CD4-positive, CD25-positive, alpha-beta regulatory T cell (primary cell): ENCODE results near the gene BSN. TPM values are rescaled to one million over a fixed set of nuclear protein-coding genes. Genes with fewer than 3 reads are reported as not detected.

ENCODE experiments used
- ATAC-seq, 2 donors: fragments of 150-1000 bp; cut with Tn5 transposase; one replicate each; pipeline ENCODE4 v1.10.0; 2021; ENCODE audit warnings: low read depth in 2 of 2, moderate number of reproducible peaks in 2 of 2, moderate library complexity in 1 of 2
- DNase-seq, 3 donors: peaks; one replicate each; pipeline versions ENCODE4 v3.0.0 to v3.0.0-alpha.2; 2012 to 2022; ENCODE audit warnings: mixed read lengths in 1 of 3
- H3K27ac ChIP-seq: one replicate; pipeline ENCODE4 v1.7.0; 2013; ENCODE audit warnings: mild to moderate bottlenecking, low read length; ENCODE audit not compliant: insufficient read depth, poor library complexity, severe bottlenecking
- H3K27me3 ChIP-seq: one replicate; pipeline ENCODE4 v1.7.0; 2013; ENCODE audit warnings: low read length; ENCODE audit not compliant: control insufficient read depth, insufficient read depth
- H3K36me3 ChIP-seq: one replicate; pipeline ENCODE4 v1.7.0; 2013; ENCODE audit warnings: mild to moderate bottlenecking, low read length, moderate library complexity; ENCODE audit not compliant: control insufficient read depth, insufficient read depth
- H3K4me1 ChIP-seq: 2 replicates; pipeline ENCODE4 v1.7.0; 2013; ENCODE audit warnings: mild to moderate bottlenecking, low read length; ENCODE audit not compliant: insufficient read depth, control insufficient read depth, poor library complexity, severe bottlenecking
- H3K4me3 ChIP-seq: one replicate; pipeline ENCODE4 v1.7.0; 2013; ENCODE audit warnings: low read depth, mild to moderate bottlenecking, low read length, moderate library complexity
- H3K9me3 ChIP-seq, 2 experiments: 1 replicate in 1 of 2; 2 replicates in 1 of 2; pipeline ENCODE4 v1.7.0; 2013; ENCODE audit warnings: low read length in 2 of 2, mild to moderate bottlenecking in 1 of 2, moderate library complexity in 1 of 2; ENCODE audit not compliant: control insufficient read depth in 2 of 2
- H3K27ac Mint-ChIP-seq, 3 donors: one replicate each; pipeline ENCODE4 v1.8.0; 2020 to 2022; ENCODE audit warnings: mild to moderate bottlenecking in 3 of 3, mixed read lengths in 3 of 3, moderate library complexity in 2 of 3
- H3K27me3 Mint-ChIP-seq: one replicate; pipeline ENCODE4 v1.8.0; 2022; ENCODE audit warnings: mild to moderate bottlenecking, mixed read lengths
- H3K36me3 Mint-ChIP-seq: one replicate; pipeline ENCODE4 v1.8.0; 2020; ENCODE audit warnings: mixed read lengths
- H3K4me1 Mint-ChIP-seq, 4 donors: one replicate each; pipeline ENCODE4 v1.8.0; 2020 to 2022; ENCODE audit warnings: mixed read lengths in 4 of 4, mild to moderate bottlenecking in 1 of 4
- H3K4me3 Mint-ChIP-seq, 4 donors: one replicate each; pipeline ENCODE4 v1.8.0; 2020 to 2022; ENCODE audit warnings: mild to moderate bottlenecking in 4 of 4, mixed read lengths in 4 of 4, moderate library complexity in 3 of 4
- H3K9me3 Mint-ChIP-seq, 7 donors: one replicate each; pipeline ENCODE4 v1.8.0; 2020 to 2022; ENCODE audit warnings: mixed read lengths in 7 of 7, mild to moderate bottlenecking in 3 of 7, moderate library complexity in 2 of 7
- polyA plus RNA-seq, 4 donors: library from polyadenylated mRNA; unstranded; fragments of 300-500 nt; fragmentation: Illumina TruSeq; gene quantifications; one replicate each; pipeline ENCODE4 v1.2.3, GENCODE V29; 2021
- total RNA-seq: library from RNA; stranded (reverse); gene quantifications from one replicate; pipeline ENCODE4 v1.2.3, GENCODE V29; 2022

BSN gene
- total and polyA plus RNA-seq, 5 donors from 2014 or later: 0.12 TPM; not detected in 4

DNA sequence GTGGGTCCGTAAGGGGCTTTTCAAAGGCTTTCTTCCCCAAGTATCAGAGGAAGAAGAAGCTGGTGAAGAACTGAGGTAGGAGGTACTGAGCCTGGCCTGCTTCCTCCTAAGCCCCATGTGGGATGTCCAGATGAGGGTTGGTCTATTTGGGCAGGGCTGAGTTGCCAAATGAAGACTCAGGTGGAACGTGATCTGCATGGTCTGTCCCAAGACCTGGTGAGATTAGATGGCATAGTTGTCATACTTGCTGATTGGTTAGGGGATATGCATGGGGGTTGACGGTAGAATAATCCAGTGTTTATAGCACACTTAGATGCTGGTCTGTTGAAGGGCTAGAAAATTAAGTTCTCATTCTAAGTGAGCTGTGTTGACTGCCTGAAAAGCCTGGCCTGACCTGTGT is 36.3 kb upstream of the BSN start:
- H3K4me1 Mint-ChIP-seq: peaks cover 9 to 21% (median 15%) of the 10 kb centered on the region in 4 donors
- H3K27me3 Mint-ChIP-seq: no peaks in the 10 kb centered on the region
- H3K4me1 ChIP-seq: no peaks in the 10 kb centered on the region
- no peak overlapping the region for H3K4me3 ChIP-seq
- peak overlapping the region in 2 of 3 donors; percentile 31 to 33 for H3K27ac Mint-ChIP-seq
- no peak overlapping the region for H3K27ac ChIP-seq
- H3K27me3 ChIP-seq: no peaks in the 10 kb centered on the region
- H3K36me3 Mint-ChIP-seq: peaks cover 32% of the 10 kb centered on the region
- H3K4me3 Mint-ChIP-seq: no peak overlapping the region
- H3K9me3 Mint-ChIP-seq: no peaks in the 10 kb centered on the region
- no peaks in the 10 kb centered on the region for H3K9me3 ChIP-seq
- DNase-seq (no peak), ATAC-seq (no peak)
- H3K36me3 ChIP-seq: peaks cover 38% of the 10 kb centered on the region

DNA sequence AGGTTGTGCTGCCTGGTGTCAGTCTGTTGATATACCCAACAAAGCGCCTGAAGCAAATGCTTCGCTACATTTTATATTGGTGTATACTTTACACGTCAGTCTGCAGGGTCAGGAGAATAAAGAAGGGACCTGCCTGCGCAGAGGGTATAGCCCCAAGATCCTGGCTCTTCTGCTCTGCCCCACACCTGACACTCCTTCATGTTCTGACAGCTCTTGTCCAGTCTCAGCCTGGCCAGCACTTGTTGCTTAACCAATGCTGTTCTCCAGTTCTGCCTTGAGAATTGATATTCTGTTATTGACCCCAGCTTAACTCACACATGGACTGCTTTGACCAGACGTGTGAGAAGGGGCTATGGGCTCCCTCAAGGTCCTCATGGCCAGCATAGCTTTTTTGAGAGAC is 35.8 kb upstream of the BSN start:
- H3K4me3 Mint-ChIP-seq: no peak overlapping the region
- H3K27me3 ChIP-seq: no peaks in the 10 kb centered on the region
- H3K9me3 ChIP-seq: no peaks in the 10 kb centered on the region
- H3K9me3 Mint-ChIP-seq: no peaks in the 10 kb centered on the region
- no peak for ATAC-seq
- peaks cover 34% of the 10 kb centered on the region for H3K36me3 ChIP-seq
- H3K27me3 Mint-ChIP-seq: no peaks in the 10 kb centered on the region
- peaks cover 28% of the 10 kb centered on the region for H3K36me3 Mint-ChIP-seq
- DNase-seq: no peak
- H3K4me1 Mint-ChIP-seq: peaks cover 9 to 23% (median 16%) of the 10 kb centered on the region in 4 donors
- no peaks in the 10 kb centered on the region for H3K4me1 ChIP-seq
- H3K27ac ChIP-seq: no peak overlapping the region
- peak overlapping the region in 2 of 3 donors; percentile 31 to 33 for H3K27ac Mint-ChIP-seq
- no peak overlapping the region for H3K4me3 ChIP-seq

DNA sequence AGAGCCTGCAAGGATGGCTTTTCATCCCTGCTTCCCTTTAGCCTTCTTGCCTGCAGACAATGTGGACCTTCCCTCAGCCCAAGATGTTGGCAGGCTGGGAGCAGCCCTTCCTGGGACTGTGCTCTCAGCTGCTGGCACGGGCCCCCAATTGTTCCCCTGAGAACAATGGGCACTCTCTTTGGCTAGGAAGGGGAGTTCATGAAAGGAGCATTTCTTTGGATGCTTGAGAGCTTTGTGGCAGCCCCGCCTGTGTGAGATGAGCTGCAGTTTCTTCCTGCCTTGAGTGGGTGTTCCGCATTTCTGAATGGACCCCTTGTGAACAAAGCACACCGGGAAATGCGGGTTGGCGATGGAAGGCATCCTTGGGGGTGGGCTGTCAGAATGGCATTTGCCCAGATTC is 35.0 kb upstream of the BSN start:
- H3K4me1 ChIP-seq: no peaks in the 10 kb centered on the region
- Mint-ChIP-seq H3K27me3 (no peaks in the 10 kb centered on the region), H3K4me3 (no peak overlapping the region), H3K27ac (no peak overlapping the region), H3K36me3 (peaks cover 24% of the 10 kb centered on the region), H3K4me1 (peaks cover 9 to 23% (median 16%) of the 10 kb centered on the region in 4 donors), H3K9me3 (no peaks in the 10 kb centered on the region)
- DNase-seq: no peak
- H3K36me3 ChIP-seq: peaks cover 29% of the 10 kb centered on the region
- no peaks in the 10 kb centered on the region for H3K27me3 ChIP-seq
- no peak for ATAC-seq
- no peak overlapping the region for H3K4me3 ChIP-seq
- H3K27ac ChIP-seq: no peak overlapping the region
- no peaks in the 10 kb centered on the region for H3K9me3 ChIP-seq

DNA sequence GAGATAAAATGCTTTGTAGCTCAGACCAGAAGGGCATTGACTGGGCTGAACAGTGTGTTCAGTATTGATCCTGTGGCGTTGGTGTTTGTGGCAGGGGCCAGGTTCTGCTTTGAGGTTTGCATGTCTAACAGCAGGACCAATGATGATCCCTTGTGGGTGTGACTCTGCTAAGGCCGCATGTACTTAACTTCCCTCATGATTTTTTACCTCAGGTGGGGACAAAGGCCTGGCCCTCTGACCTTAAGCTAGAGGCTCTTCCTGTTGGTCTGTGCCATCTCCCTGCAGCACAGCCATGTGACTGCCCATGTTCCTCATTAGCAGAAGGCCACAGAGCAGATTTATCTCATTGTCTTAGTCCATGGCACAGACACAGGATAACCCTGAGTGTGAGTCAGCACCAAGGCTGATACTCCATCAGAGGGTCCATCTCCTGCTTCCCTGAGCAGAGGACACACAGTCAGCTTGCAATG is 34.3 kb upstream of the BSN start:
- H3K27me3 ChIP-seq: no peaks in the 10 kb centered on the region
- Mint-ChIP-seq H3K4me1 (peaks cover 9 to 23% (median 16%) of the 10 kb centered on the region in 4 donors), H3K36me3 (peaks cover 24% of the 10 kb centered on the region), H3K27ac (peak overlapping the region in 2 of 3 donors; percentile 6 to 39), H3K27me3 (no peaks in the 10 kb centered on the region), H3K9me3 (no peaks in the 10 kb centered on the region), H3K4me3 (no peak overlapping the region)
- H3K36me3 ChIP-seq: peaks cover 26% of the 10 kb centered on the region
- H3K9me3 ChIP-seq: no peaks in the 10 kb centered on the region
- DNase-seq (no peak), ATAC-seq (no peak)
- H3K27ac ChIP-seq: no peak overlapping the region
- H3K4me3 ChIP-seq: no peak overlapping the region
- H3K4me1 ChIP-seq: no peaks in the 10 kb centered on the region

DNA sequence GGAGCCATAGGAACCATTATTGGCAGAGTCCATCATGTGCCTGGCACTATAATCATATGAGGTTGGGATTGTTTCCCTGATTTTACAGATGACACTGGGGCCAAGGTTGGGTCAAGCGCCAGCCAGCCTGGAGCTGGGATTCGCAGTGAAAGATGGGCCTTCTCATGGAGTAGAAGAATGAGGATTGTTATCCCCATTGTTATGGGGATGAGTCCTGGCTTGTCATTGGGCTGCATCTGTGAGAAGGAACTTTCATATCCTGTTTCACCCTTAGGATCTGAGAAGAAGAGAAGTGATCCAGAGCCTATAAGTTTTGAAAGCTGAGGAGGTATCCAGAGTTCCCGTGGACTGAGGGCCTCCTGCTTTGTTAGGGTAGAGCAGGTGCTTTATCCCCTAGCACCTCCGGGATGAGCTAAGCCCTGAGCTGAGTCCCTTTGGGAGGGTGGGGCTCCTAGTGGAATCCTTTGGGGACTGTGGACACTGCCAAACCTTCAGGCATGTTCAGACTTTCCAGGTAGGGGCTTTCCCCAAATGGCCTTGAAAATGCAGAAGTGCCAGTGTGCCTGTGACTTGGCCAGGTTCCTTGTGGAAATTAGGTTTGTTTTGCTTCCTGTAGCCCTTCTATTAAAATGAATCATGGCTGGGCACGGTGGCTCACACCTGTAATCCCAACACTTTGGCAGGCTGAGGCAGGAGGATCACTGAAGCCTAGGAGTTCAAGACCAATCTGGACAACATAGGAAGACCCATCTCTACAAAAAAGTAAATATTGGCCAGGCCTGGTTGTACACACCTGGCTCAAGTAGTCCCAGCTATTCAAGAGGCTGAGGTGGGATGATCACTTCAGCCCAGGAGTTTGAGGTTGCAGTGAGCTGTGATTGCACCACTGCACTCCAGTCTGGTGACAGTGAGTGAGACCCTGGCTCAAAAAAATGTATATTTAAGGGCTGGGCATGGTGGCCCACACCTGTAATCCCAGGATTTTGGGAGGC is 30.2 kb upstream of the BSN start:
- Mint-ChIP-seq H3K4me1 (peaks cover 0 to 18% (median 13%) of the 10 kb centered on the region in 4 donors), H3K9me3 (no peaks in the 10 kb centered on the region), H3K36me3 (peaks cover 10% of the 10 kb centered on the region), H3K27me3 (no peaks in the 10 kb centered on the region), H3K27ac (peak overlapping the region in 2 of 3 donors; percentile 43 to 49), H3K4me3 (no peak overlapping the region)
- H3K27me3 ChIP-seq: no peaks in the 10 kb centered on the region
- H3K9me3 ChIP-seq: no peaks in the 10 kb centered on the region
- no peak overlapping the region for H3K27ac ChIP-seq
- H3K4me3 ChIP-seq: no peak overlapping the region
- no peak for ATAC-seq
- H3K36me3 ChIP-seq: peaks cover 7% of the 10 kb centered on the region
- no peak for DNase-seq
- no peaks in the 10 kb centered on the region for H3K4me1 ChIP-seq

DNA sequence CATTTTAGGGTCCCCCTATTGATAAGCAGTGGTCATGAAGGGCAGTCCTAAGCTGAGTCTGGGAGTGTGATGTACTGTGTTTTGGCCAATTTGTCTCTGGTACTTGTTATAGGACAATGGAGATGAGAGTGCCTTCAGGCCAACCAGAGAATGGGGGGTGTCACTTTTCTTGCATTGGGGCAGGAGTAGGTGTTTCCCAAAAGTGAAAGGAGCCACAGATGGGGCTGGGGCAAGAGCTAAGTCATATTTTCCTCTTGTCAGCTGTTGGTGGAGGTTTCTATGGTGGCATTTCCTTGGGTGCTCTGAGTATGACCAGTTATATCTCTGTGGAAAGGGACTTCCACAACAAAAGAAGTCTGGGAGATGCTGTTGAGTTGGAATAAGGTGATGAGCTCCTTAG is 24.7 kb upstream of the BSN start:
- Histone ChIP-seq H3K4me1 (no peaks in the 10 kb centered on the region), H3K27me3 (no peaks in the 10 kb centered on the region), H3K36me3 (peaks cover 31% of the 10 kb centered on the region), H3K9me3 (no peaks in the 10 kb centered on the region), H3K4me3 (no peak overlapping the region), H3K27ac (no peak overlapping the region)
- DNase-seq (no peak), ATAC-seq (no peak)
- H3K4me3 Mint-ChIP-seq: no peak overlapping the region
- peak overlapping the region in 2 of 3 donors; percentile 41 to 82 for H3K27ac Mint-ChIP-seq
- peaks cover 0 to 7% (median 4%) of the 10 kb centered on the region in 4 donors for H3K4me1 Mint-ChIP-seq
- no peaks in the 10 kb centered on the region for H3K9me3 Mint-ChIP-seq
- peaks cover 11% of the 10 kb centered on the region for H3K36me3 Mint-ChIP-seq
- no peaks in the 10 kb centered on the region for H3K27me3 Mint-ChIP-seq

DNA sequence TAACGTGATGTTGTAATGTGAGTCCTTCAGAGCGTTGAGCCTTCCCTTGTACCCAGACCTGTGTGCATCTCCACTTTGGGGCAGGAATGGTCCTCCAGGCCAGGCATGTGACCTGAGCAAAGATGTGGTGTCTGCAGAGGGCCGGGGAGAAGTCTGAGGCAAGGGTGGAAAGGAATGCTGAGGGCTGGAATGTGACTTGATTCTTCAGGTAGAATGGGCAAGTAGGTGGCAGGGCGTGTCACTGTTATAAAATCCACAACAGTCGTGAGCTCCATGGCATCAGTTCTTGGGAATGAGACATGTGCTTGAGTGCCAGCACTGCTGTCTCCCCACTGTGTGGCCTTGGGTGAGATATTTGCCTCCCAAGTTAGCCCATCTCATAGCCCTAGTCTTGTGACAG is 24.0 kb upstream of the BSN start:
- Histone ChIP-seq H3K36me3 (peaks cover 31% of the 10 kb centered on the region), H3K9me3 (no peaks in the 10 kb centered on the region), H3K27me3 (no peaks in the 10 kb centered on the region), H3K4me1 (no peaks in the 10 kb centered on the region), H3K27ac (no peak overlapping the region), H3K4me3 (no peak overlapping the region)
- ATAC-seq: no peak
- Mint-ChIP-seq H3K9me3 (no peaks in the 10 kb centered on the region), H3K36me3 (peaks cover 11% of the 10 kb centered on the region), H3K27ac (peak overlapping the region in 1 of 3 donors; percentile 49), H3K27me3 (no peaks in the 10 kb centered on the region), H3K4me1 (peaks cover 0 to 7% (median 4%) of the 10 kb centered on the region in 4 donors), H3K4me3 (no peak overlapping the region)
- no peak for DNase-seq
